ENCODE measurements around the gene SNN. TPM values are rescaled to one million over a fixed set of nuclear protein-coding genes. Genes with fewer than 3 reads are reported as not detected.

Gene SNN
- polyA plus RNA-seq, 3 donors = 8.6 to 39.9 (median 33.2) TPM

DNA sequence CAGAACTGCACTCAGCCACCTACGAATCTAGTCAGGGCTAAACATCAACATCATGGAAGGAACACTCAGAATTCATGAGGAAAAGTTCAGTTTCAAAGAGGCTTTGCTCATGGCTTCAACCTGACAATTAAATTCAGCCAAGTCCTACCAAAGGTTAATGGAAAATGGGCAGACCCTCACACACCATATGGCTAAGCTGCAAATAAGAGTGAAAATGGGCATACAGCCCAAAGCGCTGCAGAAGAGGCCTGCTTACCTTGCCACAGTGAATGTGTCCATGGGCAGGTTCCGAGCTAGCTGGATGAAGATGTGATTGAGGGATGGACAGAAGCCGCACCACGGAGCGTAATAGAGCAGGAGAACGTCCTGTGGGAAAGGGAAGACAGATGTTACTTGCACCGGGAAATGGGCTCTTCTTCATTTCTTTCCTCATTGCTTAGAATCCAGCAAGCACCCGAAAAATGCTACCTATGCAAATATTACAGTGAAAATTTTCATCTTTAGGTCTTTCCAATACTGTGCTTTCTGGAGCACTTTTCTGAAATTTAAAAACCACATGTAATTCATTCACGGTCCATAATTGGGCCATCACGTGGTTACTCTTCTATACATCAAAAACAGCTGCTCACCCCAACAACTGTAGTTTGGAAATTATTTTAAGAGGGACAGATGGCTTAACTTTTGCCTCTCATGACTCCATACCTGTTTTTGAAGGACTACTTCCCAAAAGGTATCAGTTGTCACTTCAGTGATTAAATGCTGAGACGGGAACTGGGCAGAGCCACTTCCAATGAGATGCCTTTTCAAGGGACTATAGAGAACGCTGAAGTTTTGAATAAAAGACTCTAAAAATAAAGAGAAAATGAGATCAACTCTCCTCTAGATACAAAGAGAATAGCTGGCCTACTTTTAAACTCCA lies 19.6 kb downstream of the SNN start:
- H3K27ac ChIP-seq (ENCODE audit: low read depth, low read length) = no peak overlapping the region
- WGBS, 3 donors = 82 to 89% (median 87%) methylated on average over 13 of the region's 13 CpGs

DNA sequence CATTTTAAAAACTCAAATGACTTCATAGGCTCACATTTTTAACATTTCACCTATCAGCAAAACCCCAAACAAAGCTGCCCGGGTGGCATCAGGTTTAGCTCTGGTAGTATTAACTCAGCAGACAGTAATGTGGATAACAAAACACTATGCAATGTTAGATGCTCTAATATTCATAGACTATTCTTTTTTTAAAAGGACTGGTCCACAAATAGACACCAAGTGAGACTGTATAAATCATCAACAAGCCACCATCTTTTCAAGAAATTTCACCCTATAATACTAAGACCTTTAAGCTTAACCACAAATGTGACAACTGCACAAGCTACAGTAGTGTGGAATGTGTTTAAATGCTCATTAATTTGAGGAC lies 20.2 kb downstream of the SNN start:
- 62 to 81% (median 74%) methylated on average over 1 of the region's 1 CpG for WGBS, 3 donors
- H3K27ac ChIP-seq (ENCODE audit: low read depth, low read length) = no peak overlapping the region

DNA sequence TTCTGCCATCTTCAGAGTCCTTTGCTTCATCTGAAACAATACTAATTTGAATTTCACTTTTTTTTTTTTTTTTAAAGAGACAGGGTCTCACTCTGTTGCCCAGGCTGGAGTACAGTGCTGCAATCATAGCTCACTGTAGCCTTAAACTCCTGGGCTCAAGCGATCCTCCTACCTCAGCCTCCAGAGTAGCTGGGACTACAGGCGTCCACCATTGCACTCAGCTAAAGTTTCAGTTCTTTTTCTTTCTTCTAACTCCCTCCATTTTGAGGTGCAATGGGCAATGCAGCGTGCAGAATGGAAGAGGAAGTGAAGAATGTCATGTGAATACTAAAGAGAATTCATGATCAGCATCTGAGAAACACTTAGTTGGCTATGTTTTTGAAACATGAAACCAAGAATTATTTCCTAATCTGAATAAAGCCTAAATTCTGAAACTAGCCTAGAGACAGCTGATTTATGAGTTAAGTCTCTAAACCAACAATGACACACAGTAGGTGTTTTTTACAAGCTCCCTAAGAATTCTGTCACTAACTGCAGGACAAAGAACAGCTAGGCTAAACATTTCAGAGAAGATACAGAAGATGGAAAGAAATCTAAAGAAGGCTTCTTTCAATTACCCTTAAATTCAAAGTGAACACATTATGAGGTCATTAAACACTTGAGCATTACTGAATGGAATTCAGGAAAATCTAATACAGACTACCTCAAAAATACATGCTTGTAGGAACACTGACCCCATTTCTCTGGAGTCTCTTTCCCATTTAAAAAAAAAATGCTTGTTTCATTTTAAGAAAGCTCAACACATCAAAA lies 21.0 kb downstream of the SNN start:
- no peak overlapping the region for H3K27ac ChIP-seq (ENCODE audit: low read depth, low read length)
- WGBS, 3 donors = 67 to 91% (median 73%) methylated on average over 3 of the region's 3 CpGs

DNA sequence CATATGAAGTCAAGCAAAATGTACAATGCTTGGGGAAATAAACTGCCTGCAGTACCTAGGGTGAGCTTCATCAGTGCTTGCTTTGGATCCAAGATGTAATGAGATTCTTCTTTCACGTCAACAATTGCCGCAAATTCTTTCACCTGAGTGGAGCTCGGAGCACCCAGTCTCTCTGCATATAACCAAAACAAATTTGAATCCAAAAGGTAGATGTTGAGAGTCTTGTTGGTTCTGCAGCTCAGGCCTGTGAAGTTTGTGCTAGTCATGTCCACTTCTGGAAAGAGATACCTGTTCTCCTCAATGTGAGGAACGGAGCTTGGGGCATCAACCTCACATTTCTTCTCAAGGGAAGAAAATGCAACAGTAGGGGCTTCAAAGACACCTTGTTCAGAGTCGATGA lies 23.0 kb downstream of the SNN start:
- WGBS, 3 donors = 89 to 96% (median 96%) methylated on average over 5 of the region's 5 CpGs

DNA sequence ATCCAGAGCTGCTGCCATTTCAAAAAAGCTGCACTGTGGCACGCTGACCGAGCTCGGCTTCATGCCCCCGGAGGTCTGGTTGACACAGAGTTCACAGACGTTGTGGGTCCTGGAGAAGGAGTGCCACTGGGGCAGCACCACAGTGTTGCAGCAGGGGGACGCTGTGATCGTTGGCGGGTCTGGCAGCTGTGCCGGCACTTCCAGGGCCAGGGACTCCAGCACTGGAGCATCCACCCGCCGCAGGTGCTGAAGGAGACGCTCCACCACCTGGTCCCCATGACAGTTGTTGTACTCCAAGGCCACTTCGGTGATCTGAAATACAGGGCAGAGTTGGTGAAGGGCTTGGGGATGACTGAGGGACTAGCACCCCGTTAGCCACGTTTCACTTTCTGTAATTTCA lies 23.5 kb downstream of the SNN start:
- H3K27ac ChIP-seq (ENCODE audit: low read depth, low read length) = no peak overlapping the region
- WGBS, 3 donors = 88 to 94% (median 93%) methylated on average over 15 of the region's 15 CpGs

More for the DNA sequence above, 23.0 kb downstream of the SNN start:
- no peak overlapping the region for H3K27ac ChIP-seq (ENCODE audit: low read depth, low read length)

DNA sequence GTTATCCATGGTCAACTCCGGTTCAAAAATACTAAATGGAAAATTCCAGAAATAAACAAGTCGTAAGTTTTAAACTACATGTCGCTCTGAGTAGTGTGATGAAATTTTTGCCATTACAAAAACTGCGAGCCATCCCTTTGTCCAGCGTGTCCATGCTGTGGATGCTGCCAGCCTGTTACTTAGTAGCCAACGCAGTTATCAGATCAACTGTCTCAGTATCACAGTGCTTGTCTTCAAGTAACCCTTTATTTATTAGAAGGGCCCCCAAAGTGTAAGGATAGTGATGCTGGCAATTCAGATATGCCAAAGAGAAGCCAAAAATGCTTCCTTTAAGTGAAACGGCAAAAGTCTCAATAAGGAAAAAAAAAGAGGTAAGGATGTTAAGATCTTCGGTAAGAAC lies 23.9 kb downstream of the SNN start:
- WGBS, 3 donors = 79 to 88% (median 88%) methylated on average over 8 of the region's 8 CpGs
- H3K27ac ChIP-seq (ENCODE audit: low read depth, low read length) = no peak overlapping the region

- WGBS, 3 donors = 56 to 92% (median 90%) methylated on average over 6 of the region's 6 CpGs
- no peak overlapping the region for H3K27ac ChIP-seq (ENCODE audit: low read depth, low read length)
Measured at GRCh38 chr16:11692651-11693050, 24.4 kb downstream of the SNN start.

GRCh38 chr16:11696266-11697012 lies 28.2 kb downstream of the SNN start:
- WGBS, 3 donors = 91 to 96% (median 93%) methylated on average over 12 of the region's 12 CpGs
- H3K27ac ChIP-seq (ENCODE audit: low read depth, low read length) = no peak overlapping the region

DNA sequence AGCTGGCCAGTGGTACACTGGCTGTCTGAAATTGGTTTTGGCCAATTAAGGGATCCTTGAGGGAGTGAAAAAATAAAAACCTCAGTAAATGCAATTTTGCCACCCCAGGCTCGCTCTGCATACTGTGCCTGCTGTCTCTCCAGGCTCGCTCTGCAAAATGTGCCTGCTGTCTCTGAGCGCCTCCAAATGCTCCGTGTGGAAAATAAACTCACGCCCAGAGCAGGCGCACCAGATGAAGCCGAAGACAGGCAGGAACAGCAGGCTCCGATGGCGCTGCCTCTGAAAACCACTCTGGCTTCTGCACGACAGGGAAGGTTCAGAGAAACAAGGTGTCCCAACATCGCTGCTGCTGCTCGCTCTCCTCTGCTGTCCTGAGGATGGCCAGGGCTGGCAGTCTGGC lies 29.1 kb downstream of the SNN start:
- WGBS, 3 donors = 91 to 96% (median 94%) methylated on average over 12 of the region's 12 CpGs
- no peak overlapping the region for H3K27ac ChIP-seq (ENCODE audit: low read depth, low read length)

GRCh38 chr16:11698271-11698689 lies 30.0 kb downstream of the SNN start:
- 64 to 78% (median 75%) methylated on average over 7 of the region's 7 CpGs for WGBS, 3 donors
- H3K27ac ChIP-seq (ENCODE audit: low read depth, low read length) = no peak overlapping the region

- 79 to 94% (median 86%) methylated on average over 10 of the region's 10 CpGs for WGBS, 3 donors
- H3K27ac ChIP-seq (ENCODE audit: low read depth, low read length) = no peak overlapping the region
Measured at GRCh38 chr16:11699234-11699894, 31.1 kb downstream of the SNN start.

DNA sequence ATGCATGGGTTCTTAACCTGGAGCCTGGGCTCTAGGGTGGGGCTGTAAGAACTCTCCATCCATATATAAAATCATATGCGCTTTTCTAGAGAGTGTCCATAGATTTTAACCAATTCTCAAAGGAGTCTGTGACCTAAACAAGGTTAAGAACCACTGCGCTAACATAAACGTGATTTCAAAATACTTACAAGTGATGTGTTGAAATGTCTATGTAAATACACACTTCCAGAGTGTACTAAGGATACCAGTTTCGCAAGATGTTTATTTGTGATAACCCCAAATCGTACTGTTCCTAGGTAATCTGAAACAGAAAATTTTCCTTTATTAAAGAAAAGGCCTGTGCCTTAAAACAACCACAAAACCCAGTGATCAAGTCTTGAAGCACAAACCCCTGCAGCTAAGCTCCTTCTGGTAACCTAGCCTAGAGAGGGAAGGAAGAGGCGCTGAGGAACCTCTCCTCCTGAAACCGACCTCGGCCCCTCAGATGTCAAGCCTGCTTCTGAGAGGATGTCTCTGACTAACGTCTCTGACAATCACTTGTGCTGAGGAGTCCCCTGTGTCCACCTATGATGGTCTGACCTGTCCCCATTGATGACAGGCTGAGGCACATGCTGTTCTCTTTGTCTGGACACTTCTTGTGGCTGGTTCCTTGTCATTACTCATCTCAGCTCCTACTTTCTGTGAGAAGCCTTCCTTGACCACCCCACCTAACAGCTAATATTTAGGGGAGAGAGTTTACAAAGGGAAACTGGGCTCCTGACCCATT lies 32.2 kb downstream of the SNN start:
- no peak overlapping the region for H3K27ac ChIP-seq (ENCODE audit: low read depth, low read length)

DNA sequence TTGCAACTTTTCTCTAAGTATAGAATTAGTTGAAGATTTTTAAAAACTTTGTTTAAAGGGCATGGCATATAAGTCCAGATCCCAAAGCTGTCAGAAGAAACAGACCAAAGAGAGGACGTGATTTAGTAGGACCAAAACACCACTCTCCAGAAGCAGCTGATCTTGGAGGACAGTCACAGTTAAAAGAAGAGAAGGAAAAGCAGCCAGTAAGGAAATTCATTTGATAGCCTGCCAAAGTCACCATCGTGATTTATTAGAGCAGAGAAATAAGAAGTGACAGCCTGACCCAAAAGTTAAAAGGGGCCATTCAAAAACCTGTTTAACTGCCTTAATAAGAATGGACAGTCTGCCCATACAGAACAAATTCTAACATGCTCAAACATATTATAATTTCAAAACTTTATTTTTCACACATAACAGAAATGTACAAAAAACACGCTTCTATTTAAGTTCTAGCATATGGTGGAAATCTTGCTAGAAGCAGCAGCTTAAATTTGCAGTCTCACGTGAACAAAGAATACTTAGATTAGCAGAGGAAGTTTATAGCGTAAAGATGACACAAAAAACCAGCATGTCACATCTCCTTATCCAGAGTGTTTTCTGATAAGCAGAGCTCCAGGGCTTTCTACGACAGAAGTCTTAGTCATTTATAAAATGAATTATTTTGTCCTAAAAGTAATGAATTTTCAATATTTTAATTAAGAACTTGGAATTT lies 37.2 kb downstream of the SNN start:
- H3K27ac ChIP-seq (ENCODE audit: low read depth, low read length) = no peak overlapping the region
- 47 to 75% (median 64%) methylated on average over 6 of the region's 6 CpGs for WGBS, 3 donors

More for the DNA sequence above, 32.2 kb downstream of the SNN start:
- WGBS, 3 donors = 49 to 60% (median 57%) methylated on average over 9 of the region's 9 CpGs

GRCh38 chr16:11706180-11706742 lies 38.0 kb downstream of the SNN start:
- 51 to 85% (median 83%) methylated on average over 5 of the region's 5 CpGs for WGBS, 3 donors
- no peak overlapping the region for H3K27ac ChIP-seq (ENCODE audit: low read depth, low read length)

DNA sequence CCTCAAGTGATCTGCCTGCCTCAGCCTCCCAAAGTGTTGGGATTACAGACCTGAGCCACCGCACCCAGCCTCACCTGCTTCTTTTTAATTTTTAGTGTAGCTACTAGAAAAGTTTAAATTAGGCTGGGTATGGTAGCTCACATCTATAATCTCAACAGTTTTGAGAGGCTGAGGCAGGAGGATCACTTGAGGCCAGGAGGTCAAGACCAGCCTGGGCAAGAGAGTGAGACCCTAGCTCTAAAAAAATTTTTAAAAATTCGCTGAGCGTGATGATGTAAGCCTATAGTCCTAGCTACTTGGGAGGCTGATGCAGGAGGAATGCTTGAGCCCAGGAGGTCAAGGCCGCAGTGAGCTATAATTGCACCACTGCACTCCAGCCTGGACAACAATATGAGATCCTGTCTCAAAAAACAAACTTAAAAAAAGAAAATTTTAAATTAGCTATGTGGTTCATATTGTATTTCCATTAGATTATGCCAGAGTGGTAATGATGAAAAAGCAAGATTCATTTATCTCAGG lies 39.5 kb downstream of the SNN start:
- H3K27ac ChIP-seq (ENCODE audit: low read depth, low read length) = no peak overlapping the region
- WGBS, 3 donors = 94 to 96% (median 95%) methylated on average over 4 of the region's 4 CpGs

DNA sequence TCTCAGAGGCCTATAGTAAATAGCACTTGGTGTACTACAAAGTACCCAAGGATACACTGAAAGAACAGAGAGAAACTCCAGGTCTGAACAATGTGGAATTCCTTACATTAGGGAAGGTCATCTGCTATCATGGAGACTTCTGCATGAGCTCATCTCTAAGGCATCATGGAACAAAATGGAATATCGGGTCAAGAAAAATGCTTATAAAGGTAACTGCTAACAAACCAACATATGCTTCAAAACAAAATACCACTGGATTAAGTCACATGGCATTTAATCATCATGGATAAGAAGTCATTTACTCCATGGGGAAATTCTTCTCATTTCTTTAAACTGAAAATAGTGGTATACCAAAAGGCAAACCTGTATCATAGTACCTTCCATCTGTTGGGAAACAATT lies 40.2 kb downstream of the SNN start:
- no peak overlapping the region for H3K27ac ChIP-seq (ENCODE audit: low read depth, low read length)
- WGBS, 3 donors = 86 to 88% (median 87%) methylated on average over 1 of the region's 1 CpG

Measured in adipose tissue (tissue), 3 donors.